ES-I3 (cell line): ENCODE data around the gene IFI30.
A peak's percentile ranks its signal among the peaks of the same experiment; 100 is the strongest.

Experiments
- H3K36me3 ChIP-seq: 2 replicates; pipeline ENCODE4 v1.6.1; 2013; ENCODE audit warnings: mild to moderate bottlenecking, low read length, control low read depth, moderate library complexity; ENCODE audit not compliant: insufficient read depth
- H3K4me1 ChIP-seq: 2 replicates; pipeline ENCODE4 v1.6.1; 2013; ENCODE audit warnings: mild to moderate bottlenecking, control low read depth, low read length; ENCODE audit not compliant: insufficient read depth
- H3K9ac ChIP-seq: 2 replicates; pipeline ENCODE4 v1.6.1; 2013; ENCODE audit warnings: low read depth, mild to moderate bottlenecking, low read length, moderate library complexity
- H3K9me3 ChIP-seq: 2 replicates; pipeline ENCODE4 v1.6.1; 2013; ENCODE audit warnings: mild to moderate bottlenecking, low read length, moderate library complexity; ENCODE audit not compliant: control insufficient read depth, insufficient read depth

The IFI30 gene

DNA sequence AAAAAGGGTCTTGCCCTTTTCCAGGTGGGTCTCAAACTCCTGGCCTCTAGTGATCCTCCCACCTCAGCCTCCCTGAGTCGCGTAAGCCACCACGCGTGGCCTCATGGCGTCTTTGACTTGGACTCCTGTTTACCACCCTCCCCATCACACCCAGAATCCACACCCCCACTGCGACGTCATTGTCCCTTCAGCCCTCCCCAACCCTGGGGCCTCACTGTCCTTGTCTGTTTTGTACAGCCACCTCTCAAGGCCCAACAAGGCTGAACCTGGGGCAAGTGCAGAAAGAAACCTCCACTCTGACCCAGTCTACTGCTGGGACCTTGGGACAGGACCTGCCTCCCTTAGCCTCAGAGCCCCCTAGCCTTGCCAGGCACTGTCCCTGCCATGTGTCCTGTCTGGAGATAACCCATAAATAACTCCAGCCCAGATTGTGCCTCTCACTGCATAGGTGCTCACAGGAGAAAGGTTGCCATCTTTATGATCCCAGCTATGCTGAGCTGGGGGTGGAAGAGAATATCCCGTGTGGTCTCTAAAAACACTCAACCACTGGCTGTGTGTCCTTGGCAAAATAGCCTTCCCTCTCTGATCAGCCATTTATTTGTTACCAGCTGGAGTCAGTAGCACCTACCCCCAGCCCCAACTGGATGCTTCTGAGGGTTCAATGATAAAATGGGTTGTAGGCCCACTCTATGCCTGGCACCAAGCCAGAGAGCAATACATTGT lies 1.8 kb upstream of the IFI30 start:
- Histone ChIP-seq H3K9me3 (no peaks in the 10 kb centered on the region), H3K4me1 (no peaks in the 10 kb centered on the region), H3K36me3 (no peaks in the 10 kb centered on the region; the same call in 1 of the 2 replicates), H3K9ac (no peak overlapping the region)

- no peaks in the 10 kb centered on the region for H3K4me1 ChIP-seq
- no peaks in the 10 kb centered on the region for H3K9me3 ChIP-seq
- H3K36me3 ChIP-seq: no peaks in the 10 kb centered on the region; the same call in 1 of the 2 replicates
- no peak overlapping the region for H3K9ac ChIP-seq
These were observed 1.1 kb upstream of the IFI30 start for GRCh38 chr19:18172331-18173053.

- peak overlapping the region; percentile 57 for H3K9ac ChIP-seq
These were observed 500 bp upstream of the IFI30 start for GRCh38 chr19:18173054-18173571.

DNA sequence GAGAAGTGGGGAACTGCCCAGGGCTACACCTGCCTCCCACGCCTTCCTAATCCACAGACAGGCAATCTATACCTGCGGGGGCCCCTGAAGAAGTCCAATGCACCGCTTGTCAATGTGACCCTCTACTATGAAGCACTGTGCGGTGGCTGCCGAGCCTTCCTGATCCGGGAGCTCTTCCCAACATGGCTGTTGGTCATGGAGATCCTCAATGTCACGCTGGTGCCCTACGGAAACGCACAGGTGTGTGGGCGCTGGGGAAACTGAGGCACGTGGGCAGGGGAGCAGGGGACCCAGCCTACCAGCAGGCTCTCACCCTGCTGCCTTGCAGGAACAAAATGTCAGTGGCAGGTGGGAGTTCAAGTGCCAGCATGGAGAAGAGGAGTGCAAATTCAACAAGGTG lies 1.4 kb downstream of the IFI30 start:
- H3K4me1 ChIP-seq: no peaks in the 10 kb centered on the region
- H3K36me3 ChIP-seq: no peaks in the 10 kb centered on the region
- H3K9ac ChIP-seq: no peak overlapping the region
- no peaks in the 10 kb centered on the region for H3K9me3 ChIP-seq

More at GRCh38 chr19:18173054-18173571, 500 bp upstream of the IFI30 start:
- Histone ChIP-seq H3K36me3 (no peaks in the 10 kb centered on the region; the same call in 1 of the 2 replicates), H3K9me3 (no peaks in the 10 kb centered on the region), H3K4me1 (no peaks in the 10 kb centered on the region)

GRCh38 chr19:18176367-18177310 lies 3.0 kb downstream of the IFI30 start:
- Histone ChIP-seq H3K9me3 (no peaks in the 10 kb centered on the region), H3K36me3 (no peaks in the 10 kb centered on the region), H3K4me1 (no peaks in the 10 kb centered on the region), H3K9ac (no peak overlapping the region)

GRCh38 chr19:18179957-18180356 lies 6.3 kb downstream of the IFI30 start:
- Histone ChIP-seq H3K9ac (no peak overlapping the region), H3K9me3 (no peaks in the 10 kb centered on the region), H3K36me3 (no peaks in the 10 kb centered on the region), H3K4me1 (no peaks in the 10 kb centered on the region)

DNA sequence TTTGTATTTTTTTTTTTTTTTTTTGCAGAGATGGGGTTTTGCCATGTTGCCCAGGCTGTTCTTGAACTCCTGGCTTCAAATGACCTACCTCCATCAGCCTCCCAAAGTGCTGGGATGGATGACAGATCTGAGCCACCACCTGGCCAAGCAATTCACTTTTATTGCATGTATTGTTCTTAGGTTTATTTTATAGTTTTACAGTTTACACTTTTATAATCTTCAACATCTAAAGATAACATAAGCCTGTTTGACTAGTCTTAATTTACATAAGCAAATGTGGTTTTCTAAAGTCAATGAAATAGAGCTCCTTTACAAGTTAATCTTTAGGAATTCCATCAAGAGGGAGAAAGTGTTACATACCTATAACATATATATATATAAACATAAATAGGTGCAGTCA lies 9.9 kb downstream of the IFI30 start:
- Histone ChIP-seq H3K36me3 (no peaks in the 10 kb centered on the region), H3K9ac (no peak overlapping the region), H3K4me1 (no peaks in the 10 kb centered on the region; the same call in 1 of the 2 replicates), H3K9me3 (no peaks in the 10 kb centered on the region)

DNA sequence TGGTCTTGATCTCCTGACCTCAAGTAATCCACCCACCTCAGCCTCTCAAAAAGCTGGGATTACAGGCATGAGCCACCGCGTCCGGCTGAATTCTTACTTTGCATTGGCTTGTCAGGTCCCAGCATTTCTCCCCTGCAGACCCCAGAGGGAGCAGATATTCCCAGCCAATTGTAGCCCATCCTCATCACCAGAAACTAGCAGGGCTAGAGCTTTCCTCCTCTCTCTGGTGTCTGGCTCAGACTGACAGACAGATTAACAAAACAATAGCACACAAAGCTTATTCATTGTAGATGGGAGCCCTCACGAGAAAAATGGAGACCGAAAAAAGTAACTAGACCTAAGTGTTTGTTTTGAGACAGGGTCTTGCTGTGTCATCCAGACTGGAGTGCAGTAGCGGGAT lies 11.9 kb downstream of the IFI30 start:
- H3K9me3 ChIP-seq: no peaks in the 10 kb centered on the region
- no peak overlapping the region for H3K9ac ChIP-seq
- H3K36me3 ChIP-seq: no peaks in the 10 kb centered on the region
- H3K4me1 ChIP-seq: no peaks in the 10 kb centered on the region; the same call in 1 of the 2 replicates

DNA sequence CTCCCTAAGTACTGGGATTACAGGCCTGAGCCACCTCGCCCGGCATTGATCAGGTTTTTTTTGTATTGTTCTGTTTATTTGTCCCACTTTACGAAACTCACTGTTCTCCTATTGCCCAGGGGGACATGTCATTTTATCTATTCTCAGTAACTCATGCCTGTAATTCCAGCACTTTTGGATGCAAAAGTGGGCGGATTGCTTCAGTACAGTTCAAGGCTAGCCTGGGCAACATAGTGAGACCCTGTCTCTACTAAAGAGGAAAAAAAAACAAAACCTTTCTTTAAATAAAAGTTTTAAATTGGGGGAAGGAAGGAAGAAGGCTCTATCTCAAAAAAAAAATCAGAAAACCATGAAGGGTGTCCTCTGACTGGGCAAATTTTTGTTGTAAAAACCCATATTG lies 16.7 kb downstream of the IFI30 start:
- peaks cover 5% of the 10 kb centered on the region for H3K4me1 ChIP-seq
- H3K36me3 ChIP-seq: no peaks in the 10 kb centered on the region
- no peaks in the 10 kb centered on the region for H3K9me3 ChIP-seq
- H3K9ac ChIP-seq: no peak overlapping the region

DNA sequence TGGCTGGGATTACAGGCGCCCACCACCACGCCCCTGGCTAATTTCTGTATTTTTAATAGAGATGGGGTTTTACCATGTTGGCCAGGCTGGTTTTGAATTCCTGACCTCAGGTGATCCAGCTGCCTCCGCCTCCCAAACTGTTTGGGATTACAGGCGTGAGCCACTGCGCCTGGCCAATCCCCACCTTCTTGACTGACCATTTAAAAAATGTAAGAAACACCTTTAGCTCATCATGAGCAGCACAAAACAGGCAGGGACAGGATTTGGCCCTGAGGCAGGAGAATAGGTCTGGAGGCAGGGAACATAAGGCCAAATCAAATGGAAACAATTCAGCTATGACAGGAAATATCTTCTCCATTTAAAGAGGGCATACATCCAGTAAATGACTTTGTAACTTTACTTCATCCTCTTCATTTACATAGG lies 18.0 kb downstream of the IFI30 start:
- H3K4me1 ChIP-seq: peaks cover 5% of the 10 kb centered on the region; the same call in 1 of the 2 replicates
- no peaks in the 10 kb centered on the region for H3K36me3 ChIP-seq
- peak overlapping the region; percentile 53; the same call in 1 of the 2 replicates for H3K9ac ChIP-seq

DNA sequence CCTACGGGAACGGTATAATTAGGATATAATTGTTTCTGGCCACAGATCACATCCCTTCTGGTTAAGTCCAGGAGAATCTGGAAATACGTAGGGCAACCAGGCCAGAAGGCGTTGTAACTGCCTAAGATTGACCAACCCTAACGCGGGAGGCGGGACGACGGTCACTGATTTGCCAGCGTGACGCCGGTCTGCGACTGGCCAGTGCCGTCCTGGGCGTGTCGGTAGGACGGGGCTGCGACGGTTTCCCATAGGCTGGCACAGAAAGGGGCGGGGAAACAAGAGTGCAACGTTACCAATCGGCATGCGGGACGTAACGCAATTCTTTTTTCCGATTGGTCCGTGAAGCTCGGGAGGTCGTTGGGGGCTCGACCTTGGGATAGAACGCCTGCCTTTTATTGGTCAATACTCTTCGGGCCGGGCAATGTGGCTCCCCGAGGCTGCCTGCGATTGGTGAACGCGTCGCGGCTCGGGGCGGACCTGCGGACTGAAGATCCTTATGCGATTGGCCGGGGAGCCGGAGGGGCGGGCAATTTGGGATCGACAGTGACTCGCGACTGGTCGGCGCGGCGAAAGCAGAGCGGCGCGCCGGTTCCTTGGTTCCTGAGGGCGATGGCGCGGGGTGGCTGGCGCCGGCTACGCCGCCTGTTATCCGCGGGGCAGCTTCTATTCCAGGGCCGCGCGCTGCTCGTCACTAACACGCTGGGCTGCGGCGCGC lies 19.2 kb downstream of the IFI30 start, which contains the start of gene MPV17L2:
TSS of gene MPV17L2 (plus strand) at position 546 of the 715 bp plus-strand sequence. CDS start at position 610, 64 bp downstream.
- Histone ChIP-seq H3K4me1 (peaks cover 5% of the 10 kb centered on the region; the same call in 1 of the 2 replicates), H3K9ac (peak within 1 kb of the TSS; percentile 82), H3K9me3 (no peaks in the 10 kb centered on the region), H3K36me3 (no peaks in the 10 kb centered on the region)

More for the DNA sequence above, 18.0 kb downstream of the IFI30 start:
- no peaks in the 10 kb centered on the region for H3K9me3 ChIP-seq

- no peaks in the 10 kb centered on the region; the same call in 1 of the 2 replicates for H3K36me3 ChIP-seq
- H3K9me3 ChIP-seq: no peaks in the 10 kb centered on the region
- H3K4me1 ChIP-seq: peaks cover 5% of the 10 kb centered on the region; the same call in 1 of the 2 replicates
- peak overlapping the region; percentile 82 for H3K9ac ChIP-seq
These were observed 20.0 kb downstream of the IFI30 start for GRCh38 chr19:18193388-18194180.

GRCh38 chr19:18194181-18194530 lies 20.5 kb downstream of the IFI30 start:
- Histone ChIP-seq H3K4me1 (peaks cover 5% of the 10 kb centered on the region; the same call in 1 of the 2 replicates), H3K36me3 (no peaks in the 10 kb centered on the region; the same call in 1 of the 2 replicates), H3K9ac (peak overlapping the region; percentile 82; the same call in 1 of the 2 replicates), H3K9me3 (no peaks in the 10 kb centered on the region)
